NCI-H446 treated with DMSO at 0.1 percent for 48 hours (cell line): ENCODE measurements around the gene MRPL9.
A peak's percentile ranks its signal among the peaks of the same experiment; 100 is the strongest.

Experiments used
- DNase-seq: peaks from one replicate; lab custom pipeline; 2025; lab: John Stamatoyannopoulos, UW

The MRPL9 gene

DNA sequence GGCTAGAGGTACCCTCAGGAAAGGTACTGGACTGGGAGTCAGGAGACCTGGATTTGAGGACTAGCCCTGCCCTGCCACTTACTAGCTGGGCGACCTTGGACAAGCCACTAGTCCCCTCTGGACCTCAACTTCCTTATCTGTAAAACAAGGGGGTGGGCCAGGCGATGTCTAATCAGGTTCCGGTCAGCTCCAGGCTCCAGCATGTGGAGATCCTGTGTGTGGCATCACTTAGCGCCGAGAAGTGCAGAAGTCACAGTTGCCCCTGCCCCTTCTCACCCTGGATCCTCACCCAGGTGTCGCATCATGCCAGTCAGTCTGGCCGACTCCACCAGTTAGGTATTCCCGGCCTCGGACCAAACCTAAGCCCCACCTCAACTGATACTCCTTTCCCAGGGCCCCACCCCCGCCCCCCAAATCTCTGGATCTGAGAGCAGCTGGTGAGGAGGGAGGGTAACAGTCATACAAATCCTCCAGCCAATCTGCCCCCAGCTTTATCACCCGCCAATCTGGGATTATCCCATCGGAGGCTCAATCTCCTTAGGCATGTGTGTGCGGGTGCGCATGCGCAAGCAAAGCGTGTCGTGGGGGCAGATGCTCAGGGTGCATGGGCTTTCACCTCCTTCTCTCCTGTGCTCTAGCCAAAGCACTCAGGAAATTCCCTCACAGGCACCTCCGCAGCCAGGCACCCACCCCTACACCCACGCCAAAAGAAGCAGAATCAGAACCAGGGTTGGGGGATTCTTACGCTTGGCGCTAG is 52.1 kb downstream of the MRPL9 start:
- DNase-seq: no peak

DNA sequence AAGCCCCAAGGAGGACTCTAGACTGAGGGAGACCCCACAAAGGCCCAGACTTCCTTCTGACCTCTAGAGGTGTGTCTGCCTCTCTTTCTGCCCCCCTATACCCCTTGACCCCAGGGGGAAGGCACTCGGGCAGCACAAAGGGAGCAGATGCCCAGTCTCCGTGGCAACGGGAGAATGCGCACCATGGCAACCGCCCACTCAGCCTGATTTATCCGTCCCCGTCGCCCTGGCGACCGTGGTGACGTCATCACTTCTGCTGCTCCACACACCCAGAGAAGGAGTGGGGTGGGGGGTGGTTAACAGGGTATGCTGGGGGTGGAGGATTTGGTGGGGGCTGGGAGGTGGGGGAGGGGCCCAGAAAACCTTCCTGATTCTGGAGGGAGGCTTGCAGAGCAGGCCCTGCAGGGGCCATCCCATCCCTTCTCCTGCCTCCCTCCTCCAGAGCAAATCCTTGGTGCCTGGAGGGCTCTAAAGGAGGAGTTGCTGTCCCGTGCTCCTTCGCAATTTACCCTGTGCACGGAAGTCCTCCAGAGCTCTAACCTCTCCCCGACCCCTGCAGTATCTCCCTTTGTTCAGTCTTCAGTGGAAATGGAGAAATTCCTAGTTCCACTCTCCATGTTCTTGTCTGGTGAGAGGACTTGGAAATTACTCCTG is 53.0 kb downstream of the MRPL9 start:
- peak; percentile 5 for DNase-seq
